CD4-positive, alpha-beta memory T cell (primary cell): ENCODE data around the gene KLHL10. TPM values are rescaled to one million over a fixed set of nuclear protein-coding genes. Genes with fewer than 3 reads are reported as not detected.
A peak's percentile ranks its signal among the peaks of the same experiment; 100 is the strongest.

Experiments
- CTCF ChIA-PET: fragments of 350-600 bp; sonication (Branson Sonifier 250); formaldehyde crosslinking; loops from one replicate; lab custom pipeline; 2021; ENCODE audit warnings: inconsistent platforms; ENCODE audit not compliant: partially characterized antibody; lab: Charles Lee
- POLR2A ChIA-PET: fragments of 350-600 bp; sonication (Branson Sonifier 250); formaldehyde crosslinking; loops from one replicate; lab custom pipeline; 2021; ENCODE audit not compliant: partially characterized antibody; lab: Charles Lee
- DNase-seq, 5 donors: peaks; one replicate each; pipeline versions ENCODE4 v3.0.0 to v3.0.0-alpha.2; 2020 to 2022; ENCODE audit warnings: mixed read lengths in 1 of 5
- H3K27ac ChIP-seq: one replicate; pipeline ENCODE4 v1.7.0; 2013; ENCODE audit warnings: low read depth, low read length
- H3K27me3 ChIP-seq: 2 replicates; pipeline ENCODE4 v1.7.0; 2013; ENCODE audit warnings: mild to moderate bottlenecking, low read length, moderate library complexity; ENCODE audit not compliant: insufficient read depth
- H3K36me3 ChIP-seq: 2 replicates; pipeline ENCODE4 v1.7.0; 2013; ENCODE audit warnings: mild to moderate bottlenecking, low read length, moderate library complexity; ENCODE audit not compliant: insufficient read depth
- H3K4me1 ChIP-seq: 2 replicates; pipeline ENCODE4 v1.7.0; 2013; ENCODE audit warnings: mild to moderate bottlenecking, low read length, moderate library complexity; ENCODE audit not compliant: insufficient read depth
- H3K4me3 ChIP-seq, 2 donors: one replicate each; pipeline ENCODE4 v1.7.0; 2013; ENCODE audit warnings: low read length in 2 of 2, mild to moderate bottlenecking in 1 of 2
- H3K9me3 ChIP-seq, 2 donors: one replicate each; pipeline ENCODE4 v1.7.0; 2013; ENCODE audit warnings: low read length in 2 of 2, control low read depth in 1 of 2; ENCODE audit not compliant: control insufficient read depth in 1 of 2
- H3K27ac Mint-ChIP-seq, 7 donors: one replicate each; pipeline ENCODE4 v1.8.0; 2020 to 2021; ENCODE audit warnings: mixed read lengths in 7 of 7, mild to moderate bottlenecking in 6 of 7, inconsistent platforms in 3 of 7, moderate library complexity in 3 of 7
- H3K27me3 Mint-ChIP-seq, 2 donors: one replicate each; pipeline ENCODE4 v1.8.0; 2020 to 2021; ENCODE audit warnings: mixed read lengths in 2 of 2
- H3K36me3 Mint-ChIP-seq, 2 donors: one replicate each; pipeline ENCODE4 v1.8.0; 2020 to 2021; ENCODE audit warnings: mixed read lengths in 2 of 2, inconsistent platforms in 1 of 2, mild to moderate bottlenecking in 1 of 2
- H3K4me1 Mint-ChIP-seq, 4 donors: one replicate each; pipeline ENCODE4 v1.8.0; 2020 to 2021; ENCODE audit warnings: mixed read lengths in 4 of 4, mild to moderate bottlenecking in 1 of 4
- H3K4me3 Mint-ChIP-seq, 8 donors: one replicate each; pipeline ENCODE4 v1.8.0; 2020 to 2021; ENCODE audit warnings: mixed read lengths in 8 of 8, mild to moderate bottlenecking in 7 of 8, moderate library complexity in 6 of 8, inconsistent platforms in 3 of 8
- H3K9me3 Mint-ChIP-seq, 8 donors: one replicate each; pipeline ENCODE4 v1.8.0; 2020 to 2021; ENCODE audit warnings: mixed read lengths in 8 of 8, mild to moderate bottlenecking in 5 of 8, inconsistent platforms in 3 of 8, moderate library complexity in 1 of 8
- intact Hi-C: fragments of 100-400 bp; cut with micrococcal nuclease; formaldehyde crosslinking; loops from one replicate; pipeline ENCODE4 v1.15.1; 2023
- polyA plus RNA-seq, 2 donors: library from polyadenylated mRNA; unstranded; fragments of 300-500 nt; fragmentation: Illumina TruSeq; gene quantifications; one replicate each; pipeline ENCODE4 v1.2.3, GENCODE V29; 2021
- total RNA-seq, 2 experiments: library from RNA; stranded (reverse); gene quantifications; one replicate each; pipeline ENCODE4 v1.2.3, GENCODE V29; 2021

Gene KLHL10
- total RNA-seq (not detected), polyA plus RNA-seq (not detected)

DNA sequence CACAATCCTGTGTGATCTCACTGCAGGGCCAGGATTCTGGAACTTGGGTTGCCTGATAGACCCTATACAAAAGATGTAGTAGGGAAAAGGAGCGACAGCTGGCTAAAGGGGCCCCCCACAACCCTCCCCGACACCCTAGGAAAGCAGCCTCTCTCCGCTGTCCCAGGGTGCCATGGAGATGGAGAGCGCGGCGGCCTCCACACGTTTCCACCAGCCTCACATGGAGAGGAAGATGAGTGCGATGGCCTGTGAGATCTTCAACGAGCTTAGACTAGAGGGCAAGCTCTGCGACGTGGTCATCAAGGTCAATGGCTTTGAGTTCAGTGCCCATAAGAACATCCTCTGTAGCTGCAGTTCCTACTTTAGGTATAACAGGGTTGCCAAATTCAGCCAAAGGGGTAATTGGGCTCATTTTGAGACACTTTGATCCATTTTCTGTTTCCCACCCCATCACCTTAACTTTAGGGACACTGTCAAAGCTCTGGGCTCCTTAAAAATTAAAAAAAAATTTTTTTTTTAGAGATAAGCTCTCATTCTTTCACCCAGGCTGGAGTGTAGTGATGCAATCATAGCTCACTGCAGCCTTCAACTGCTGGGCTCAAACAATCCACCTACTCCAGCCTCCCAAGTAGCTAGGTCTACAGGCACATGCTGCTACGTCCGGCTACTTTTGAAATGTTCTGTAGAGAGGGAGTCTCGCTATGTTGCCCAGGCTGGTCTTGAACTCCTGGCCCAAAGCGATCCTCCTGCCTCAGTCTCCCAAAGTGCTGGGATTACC is at the start of gene KLHL10:
KLHL10 (plus strand) TSS at position 65 of the 778 bp plus-strand sequence; CDS start at position 173, 108 bp downstream.
- Histone ChIP-seq H3K36me3 (no peaks in the 10 kb centered on the region), H3K27me3 (no peaks in the 10 kb centered on the region), H3K4me1 (peaks cover 12% of the 10 kb centered on the region), H3K27ac (no peak within 1 kb of the TSS), H3K9me3 (no peaks in the 10 kb centered on the region), H3K4me3 (peak within 1 kb of the TSS; percentile 29 to 51)
- Mint-ChIP-seq H3K4me1 (peaks cover 10 to 18% (median 14%) of the 10 kb centered on the region in 4 donors), H3K9me3 (no peaks in the 10 kb centered on the region), H3K27me3 (no peaks in the 10 kb centered on the region), H3K36me3 (peaks cover 0 to 3% of the 10 kb centered on the region in 2 donors), H3K27ac (peak within 1 kb of the TSS in 3 of 7 donors; percentile 12 to 59 (median 13)), H3K4me3 (peak within 1 kb of the TSS; percentile 75 to 89 (median 82))
- no peak for DNase-seq
- intact Hi-C loops, result no loop called here
- ChIA-PET POLR2A (interaction anchor here (4.5 kb wide), 1 partner anchor 26 kb away, joined by 24 read pairs; the partner anchor contains the start of gene KLHL11), CTCF (interaction anchor here (0.6 kb wide), 1 partner anchor 9 kb away, joined by 3 read pairs; no protein-coding TSS in a partner anchor)

DNA sequence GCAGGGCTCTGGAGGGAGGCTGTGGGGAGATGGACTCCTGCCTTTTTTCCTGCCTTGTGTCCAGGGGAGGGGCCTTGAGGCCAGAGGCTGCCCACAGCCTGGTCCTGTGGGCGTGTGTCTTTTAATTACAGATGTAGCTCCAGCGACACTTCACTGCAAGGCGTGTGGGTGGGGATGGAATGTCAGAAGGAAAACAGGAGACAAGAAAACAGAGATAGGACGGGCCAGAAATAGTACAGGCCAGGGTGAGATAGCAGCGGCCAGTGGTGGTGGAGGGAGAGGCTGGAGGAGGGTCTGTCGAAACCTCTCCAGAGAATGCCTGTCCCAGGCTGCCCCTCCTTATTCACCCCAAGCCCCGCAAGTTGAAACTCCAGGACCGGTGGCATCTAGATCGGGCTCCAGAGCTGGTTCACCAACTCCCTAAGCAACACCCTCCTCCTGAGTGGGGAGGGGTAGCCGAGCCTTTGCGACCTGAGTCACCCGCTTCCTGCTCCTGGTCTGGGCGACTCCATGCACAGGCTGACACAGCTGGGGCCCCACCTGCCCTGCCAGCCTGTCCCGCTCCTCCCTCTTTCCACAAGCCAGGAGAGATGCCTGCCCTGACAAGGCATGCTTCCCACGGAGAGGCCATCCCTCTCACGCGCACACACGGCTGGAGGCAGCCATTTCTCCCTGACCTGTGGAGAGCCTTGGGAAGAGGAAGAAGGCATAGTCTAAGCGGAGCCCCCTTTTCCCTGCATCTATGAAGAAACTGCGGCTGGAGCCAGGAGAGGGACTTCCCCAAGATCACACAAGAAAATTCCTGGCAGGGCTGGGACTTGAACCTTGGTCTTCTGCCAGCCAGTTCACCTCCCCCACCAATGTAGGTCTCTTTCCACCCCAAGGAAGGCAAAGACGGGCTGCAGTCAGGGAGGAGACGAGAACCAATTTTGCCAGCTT is 44.5 kb upstream of the KLHL10 start:
- DNase-seq, result no peak
- Histone ChIP-seq H3K27me3 (no peaks in the 10 kb centered on the region), H3K9me3 (no peaks in the 10 kb centered on the region), H3K4me1 (no peaks in the 10 kb centered on the region), H3K4me3 (no peak overlapping the region), H3K27ac (no peak overlapping the region), H3K36me3 (no peaks in the 10 kb centered on the region)
- POLR2A ChIA-PET, result no interaction called here
- H3K27me3 Mint-ChIP-seq, result peaks cover 0 to 3% of the 10 kb centered on the region in 2 donors
- no peak overlapping the region for H3K27ac Mint-ChIP-seq
- no peaks in the 10 kb centered on the region for H3K9me3 Mint-ChIP-seq
- no peaks in the 10 kb centered on the region for H3K36me3 Mint-ChIP-seq
- CTCF ChIA-PET, result no interaction called here
- no peak overlapping the region for H3K4me3 Mint-ChIP-seq
- intact Hi-C loops, result no loop called here
- H3K4me1 Mint-ChIP-seq, result peaks cover 3 to 16% (median 7%) of the 10 kb centered on the region in 4 donors

DNA sequence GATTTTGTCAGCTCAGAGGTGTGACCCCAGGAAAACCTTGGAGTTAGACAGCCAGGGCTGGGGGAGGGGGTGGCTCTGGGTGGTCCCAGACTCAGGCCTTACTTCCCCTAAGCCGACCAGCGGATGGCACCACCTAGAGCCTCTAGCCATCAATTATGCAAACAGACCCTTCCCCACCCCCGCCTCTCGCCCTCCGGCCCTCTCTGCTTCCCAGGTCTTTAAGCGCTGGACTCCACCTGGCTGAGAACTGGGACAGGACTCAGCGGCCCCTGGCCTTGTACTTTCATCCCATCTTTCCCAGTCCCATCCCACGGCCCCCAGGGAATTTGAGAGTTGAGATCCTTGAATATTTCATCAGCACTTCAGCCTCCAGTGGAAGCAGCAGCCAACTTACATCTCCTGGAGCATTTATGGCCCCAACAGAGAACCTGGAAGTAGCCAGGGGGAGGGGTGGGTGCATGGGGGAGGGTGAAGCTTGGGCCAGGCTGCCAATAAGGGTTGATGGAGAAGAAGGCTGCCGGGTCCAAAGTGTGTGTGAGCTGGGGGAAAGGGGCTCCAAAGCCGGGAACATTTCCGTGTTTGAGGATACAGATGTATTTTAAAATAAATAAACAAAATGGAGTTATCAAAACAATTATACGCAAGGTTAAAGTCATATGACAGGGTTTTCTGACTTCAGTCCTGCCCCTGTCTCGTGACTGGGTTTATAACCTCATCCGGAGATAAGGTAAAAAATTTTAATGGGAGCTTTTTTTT is 43.7 kb upstream of the KLHL10 start:
- Histone ChIP-seq H3K27ac (no peak overlapping the region), H3K4me1 (no peaks in the 10 kb centered on the region), H3K27me3 (no peaks in the 10 kb centered on the region), H3K9me3 (no peaks in the 10 kb centered on the region), H3K4me3 (no peak overlapping the region), H3K36me3 (no peaks in the 10 kb centered on the region)
- H3K4me3 Mint-ChIP-seq, result no peak overlapping the region
- peaks cover 0 to 3% of the 10 kb centered on the region in 2 donors for H3K27me3 Mint-ChIP-seq
- peaks cover 3 to 8% (median 5%) of the 10 kb centered on the region in 4 donors for H3K4me1 Mint-ChIP-seq
- H3K36me3 Mint-ChIP-seq, result no peaks in the 10 kb centered on the region
- DNase-seq, result no peak
- no peak overlapping the region for H3K27ac Mint-ChIP-seq
- ChIA-PET POLR2A (no interaction called here), CTCF (no interaction called here)
- intact Hi-C loops, result no loop called here
- H3K9me3 Mint-ChIP-seq, result no peaks in the 10 kb centered on the region

DNA sequence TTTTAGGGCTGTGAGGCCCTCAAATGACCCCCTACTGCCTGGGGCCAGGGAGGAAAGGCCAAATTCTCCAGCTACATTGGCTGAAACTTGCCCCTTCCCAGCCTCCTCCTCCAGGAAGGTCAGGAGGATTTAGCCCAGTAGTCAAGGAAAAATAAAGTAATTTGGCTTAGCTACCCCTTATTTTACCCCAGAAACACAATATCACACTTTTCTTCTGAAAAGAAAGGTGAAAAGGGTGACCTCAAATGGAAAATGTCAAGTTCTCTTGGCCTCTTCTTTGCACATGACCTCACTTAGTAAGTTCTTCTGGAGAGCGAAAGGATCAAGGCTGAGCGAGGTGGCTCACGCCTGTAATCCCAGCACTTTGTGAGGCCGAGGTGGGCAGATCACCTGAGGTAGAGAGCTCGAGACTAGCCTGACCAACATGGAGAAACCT is 43.1 kb upstream of the KLHL10 start:
- H3K36me3 ChIP-seq, result no peaks in the 10 kb centered on the region
- H3K4me3 ChIP-seq, result no peak overlapping the region
- H3K9me3 ChIP-seq, result no peaks in the 10 kb centered on the region
- Mint-ChIP-seq H3K36me3 (no peaks in the 10 kb centered on the region), H3K4me1 (peaks cover 3 to 8% (median 4%) of the 10 kb centered on the region in 4 donors), H3K27me3 (peaks cover 3% of the 10 kb centered on the region in 2 donors), H3K27ac (no peak overlapping the region), H3K4me3 (no peak overlapping the region), H3K9me3 (no peaks in the 10 kb centered on the region)
- DNase-seq, result no peak
- H3K27me3 ChIP-seq, result no peaks in the 10 kb centered on the region
- intact Hi-C loops, result no loop called here
- ChIA-PET POLR2A (no interaction called here), CTCF (no interaction called here)
- no peak overlapping the region for H3K27ac ChIP-seq
- no peaks in the 10 kb centered on the region for H3K4me1 ChIP-seq

DNA sequence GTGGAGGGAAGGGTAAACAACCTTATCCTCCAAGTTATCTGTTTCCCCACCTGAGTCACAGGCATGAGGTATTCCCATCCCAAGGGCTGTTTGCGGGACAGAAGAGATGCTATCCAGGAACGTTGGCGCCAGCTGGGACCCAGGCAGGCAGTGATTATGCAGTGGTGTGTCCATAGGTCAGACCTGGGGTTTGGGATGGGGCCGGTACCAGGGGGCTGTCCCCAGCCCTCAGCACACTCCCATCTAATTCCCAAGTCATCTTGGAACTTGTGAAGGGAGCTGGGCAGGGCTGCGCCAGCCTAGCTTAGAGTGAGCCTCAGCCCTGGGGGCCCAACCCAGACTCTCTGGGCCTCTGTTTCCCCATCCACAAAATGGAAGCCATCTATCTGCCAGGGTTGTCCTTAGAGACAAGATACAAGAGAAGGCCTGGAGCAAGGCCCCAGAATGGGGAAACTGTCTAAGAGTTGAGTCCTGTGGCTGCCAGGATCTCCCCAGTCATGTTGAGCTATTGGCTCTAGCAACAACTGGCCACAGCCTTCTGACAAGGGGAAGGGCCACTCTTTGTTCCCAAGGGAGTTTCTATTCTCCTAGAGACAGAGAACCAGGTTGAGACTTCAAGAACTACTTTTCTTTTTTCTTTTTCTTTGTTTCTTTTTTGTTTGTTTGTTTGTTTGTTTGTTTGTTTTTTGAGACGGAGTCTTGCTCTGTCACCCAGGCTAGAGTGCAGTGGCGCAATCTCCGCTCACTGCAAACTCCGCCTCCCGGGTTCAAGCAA is 41.3 kb upstream of the KLHL10 start:
- intact Hi-C loops, result no loop called here
- POLR2A ChIA-PET, result no interaction called here
- no peaks in the 10 kb centered on the region for H3K9me3 Mint-ChIP-seq
- Histone ChIP-seq H3K9me3 (no peaks in the 10 kb centered on the region), H3K27ac (no peak overlapping the region), H3K27me3 (no peaks in the 10 kb centered on the region), H3K4me3 (no peak overlapping the region), H3K4me1 (no peaks in the 10 kb centered on the region), H3K36me3 (no peaks in the 10 kb centered on the region)
- H3K4me1 Mint-ChIP-seq, result peaks cover 0 to under 1% (median under 1%) of the 10 kb centered on the region in 4 donors
- peaks cover 0 to 3% of the 10 kb centered on the region in 2 donors for H3K27me3 Mint-ChIP-seq
- no peak overlapping the region for H3K4me3 Mint-ChIP-seq
- H3K27ac Mint-ChIP-seq, result no peak overlapping the region
- DNase-seq, result no peak
- CTCF ChIA-PET, result interaction anchor here (1.9 kb wide), 1 partner anchor 11 kb away, joined by 6 read pairs; no protein-coding TSS in a partner anchor
- no peaks in the 10 kb centered on the region for H3K36me3 Mint-ChIP-seq

DNA sequence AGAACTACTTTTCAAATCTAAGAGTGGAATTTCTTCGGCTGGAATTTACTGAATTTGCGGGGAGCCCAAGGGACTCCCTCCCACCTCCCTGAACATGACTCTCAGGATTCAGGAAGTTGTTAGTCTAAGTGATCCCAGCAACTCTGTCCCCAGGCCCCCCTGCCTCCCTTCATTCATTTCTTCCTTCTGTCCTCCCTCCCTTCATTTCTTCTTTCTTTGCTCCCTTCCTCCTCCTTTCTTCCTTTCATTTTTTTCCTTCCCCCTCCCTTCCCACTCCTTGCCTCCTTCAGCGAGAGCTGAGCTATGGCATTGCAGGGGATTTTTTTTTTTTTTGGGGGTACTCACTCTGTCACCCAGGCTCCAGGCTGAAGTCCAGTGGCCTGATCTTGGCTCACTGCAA is 40.2 kb upstream of the KLHL10 start:
- peaks cover 0 to 3% of the 10 kb centered on the region in 2 donors for H3K27me3 Mint-ChIP-seq
- no peak for DNase-seq
- Histone ChIP-seq H3K4me1 (no peaks in the 10 kb centered on the region), H3K36me3 (no peaks in the 10 kb centered on the region), H3K4me3 (no peak overlapping the region), H3K27me3 (no peaks in the 10 kb centered on the region), H3K9me3 (no peaks in the 10 kb centered on the region), H3K27ac (no peak overlapping the region)
- ChIA-PET POLR2A (no interaction called here), CTCF (no interaction called here)
- H3K4me1 Mint-ChIP-seq, result peaks cover 1 to 6% (median 4%) of the 10 kb centered on the region in 4 donors
- no peak overlapping the region for H3K27ac Mint-ChIP-seq
- no peak overlapping the region for H3K4me3 Mint-ChIP-seq
- H3K9me3 Mint-ChIP-seq, result no peaks in the 10 kb centered on the region
- H3K36me3 Mint-ChIP-seq, result no peaks in the 10 kb centered on the region
- intact Hi-C loops, result no loop called here
